Measurements from ENCODE around the gene NBAS. TPM values are rescaled to one million over a fixed set of nuclear protein-coding genes. Genes with fewer than 3 reads are reported as not detected.

The NBAS gene
- total and polyA plus RNA-seq, 8 donors = 14.5 to 96.2 (median 41.2) TPM

GRCh38 chr2:15303874-15304273 lies 257.3 kb downstream of the NBAS start:
- H3K9me3 ChIP-seq = no peaks in the 10 kb centered on the region
- no peak overlapping the region for H3K4me3 ChIP-seq
- WGBS, 5 donors = 82 to 92% (median 85%) methylated on average over 2 of the region's 2 CpGs
- intact Hi-C loops (cut with DNase I; ENCODE audit: low total_unique reads) = no loop called here
- TF ChIP-seq POLR2A (IDR thresholded peaks at IDR 0.05) (no peak), CTCF (IDR thresholded peaks at IDR 0.05) (no peak), POLR2AphosphoS5 (IDR thresholded peaks at IDR 0.05) (no peak), EP300 (IDR thresholded peaks at IDR 0.05) (no peak)
- peaks cover 0 to 78% (median 67%) of the 10 kb centered on the region in 4 donors for H3K36me3 ChIP-seq
- H3K27me3 ChIP-seq = no peaks in the 10 kb centered on the region
- DNase-seq = no peak
- H3K4me1 ChIP-seq = no peaks in the 10 kb centered on the region
- H3K27ac ChIP-seq = no peak overlapping the region

DNA sequence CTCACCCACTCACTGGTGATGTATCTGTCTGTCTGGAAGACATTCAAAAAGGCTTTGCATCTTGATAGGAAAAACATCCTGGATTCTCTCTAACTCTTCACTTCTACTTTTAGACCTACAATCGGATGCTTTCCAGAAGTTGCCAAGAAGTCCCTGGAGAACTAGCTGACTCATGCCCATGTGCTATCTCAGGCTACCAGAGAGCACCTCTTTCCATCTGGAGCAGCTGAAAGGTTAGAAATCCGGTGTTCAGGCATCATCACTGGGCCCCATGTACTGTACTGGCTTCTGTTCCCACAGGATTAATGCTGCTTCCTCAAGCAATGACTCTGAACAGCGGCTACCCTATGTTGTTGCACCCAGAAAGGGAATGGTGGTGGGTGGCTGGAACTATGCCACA lies 259.0 kb downstream of the NBAS start:
- H3K27ac ChIP-seq = no peak overlapping the region
- H3K4me3 ChIP-seq = no peak overlapping the region
- no peaks in the 10 kb centered on the region for H3K27me3 ChIP-seq
- peaks cover 0 to 68% (median 59%) of the 10 kb centered on the region in 4 donors for H3K36me3 ChIP-seq
- TF ChIP-seq EP300 (IDR thresholded peaks at IDR 0.05) = no peak
- no peak for TF ChIP-seq POLR2A (IDR thresholded peaks at IDR 0.05)
- no peak for TF ChIP-seq CTCF (IDR thresholded peaks at IDR 0.05)
- no peak for TF ChIP-seq POLR2AphosphoS5 (IDR thresholded peaks at IDR 0.05)
- H3K9me3 ChIP-seq = no peaks in the 10 kb centered on the region
- no peak for DNase-seq
- intact Hi-C loops (cut with DNase I; ENCODE audit: low total_unique reads) = no loop called here
- no peaks in the 10 kb centered on the region for H3K4me1 ChIP-seq
- WGBS, 5 donors = 85 to 93% (median 92%) methylated on average over 3 of the region's 3 CpGs

- DNase-seq = no peak
- Histone ChIP-seq H3K27ac (no peak overlapping the region), H3K27me3 (no peaks in the 10 kb centered on the region), H3K9me3 (no peaks in the 10 kb centered on the region), H3K36me3 (peaks cover 0 to 65% (median 58%) of the 10 kb centered on the region in 4 donors), H3K4me1 (no peaks in the 10 kb centered on the region), H3K4me3 (no peak overlapping the region)
- intact Hi-C loops (cut with DNase I; ENCODE audit: low total_unique reads) = no loop called here
- TF ChIP-seq EP300 (IDR thresholded peaks at IDR 0.05) (no peak), POLR2AphosphoS5 (IDR thresholded peaks at IDR 0.05) (no peak), CTCF (IDR thresholded peaks at IDR 0.05) (no peak), POLR2A (IDR thresholded peaks at IDR 0.05) (no peak)
- WGBS, 5 donors = 80 to 89% (median 83%) methylated on average over 11 of the region's 11 CpGs
These were observed 260.2 kb downstream of the NBAS start for GRCh38 chr2:15300624-15301573.

DNA sequence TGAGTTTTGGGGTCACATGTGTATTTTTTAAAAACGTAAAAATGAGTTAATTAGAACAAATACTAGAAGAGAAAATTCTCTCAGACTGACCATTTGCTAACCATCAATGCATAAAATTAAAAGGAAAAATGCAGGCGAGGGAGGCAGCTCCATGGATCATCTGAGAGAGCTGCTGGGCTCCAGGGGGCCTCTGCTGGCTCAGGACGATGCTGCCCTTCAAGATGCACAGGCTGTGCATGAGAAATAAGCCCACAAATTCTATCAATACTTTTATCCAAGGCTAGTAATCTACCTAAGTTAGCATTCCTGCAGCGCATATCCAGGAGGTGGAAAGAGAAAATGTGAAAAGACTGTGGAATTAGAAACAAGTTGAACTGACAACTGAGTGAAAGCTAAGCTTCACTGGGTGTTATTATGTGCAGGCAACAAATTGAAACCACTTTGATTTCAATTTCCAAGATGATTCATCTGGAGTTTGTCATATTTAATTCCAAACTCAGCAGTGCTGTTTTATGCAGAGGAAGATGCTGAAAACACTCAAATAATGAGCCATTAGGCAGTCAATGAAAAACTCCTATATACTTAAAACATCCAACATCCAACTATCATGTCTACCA lies 261.1 kb downstream of the NBAS start:
- no peaks in the 10 kb centered on the region for H3K27me3 ChIP-seq
- H3K4me3 ChIP-seq = no peak overlapping the region
- 93 to 97% (median 94%) methylated on average over 4 of the region's 4 CpGs for WGBS, 5 donors
- H3K36me3 ChIP-seq = peaks cover 0 to 61% (median 56%) of the 10 kb centered on the region in 4 donors
- no peak for DNase-seq
- no peaks in the 10 kb centered on the region for H3K4me1 ChIP-seq
- intact Hi-C loops (cut with DNase I; ENCODE audit: low total_unique reads) = no loop called here
- H3K9me3 ChIP-seq = no peaks in the 10 kb centered on the region
- no peak overlapping the region for H3K27ac ChIP-seq
- no peak for TF ChIP-seq CTCF (IDR thresholded peaks at IDR 0.05)
- TF ChIP-seq POLR2AphosphoS5 (IDR thresholded peaks at IDR 0.05) = no peak
- TF ChIP-seq EP300 (IDR thresholded peaks at IDR 0.05) = no peak
- no peak for TF ChIP-seq POLR2A (IDR thresholded peaks at IDR 0.05)
